PC-9 (cell line): ENCODE results near the gene ALG6. TPM values are rescaled to one million over a fixed set of nuclear protein-coding genes. Genes with fewer than 3 reads are reported as not detected.

Source experiments
- BruUV-seq: library from RNA; stranded (reverse); fragments of 400-500 nt; replicated peaks from 2 replicates; lab custom pipeline; 2021; lab: Mats Ljungman, UMichigan
- CTCF ChIA-PET: fragments of 300-600 bp; sonication (Branson Sonifier 250); formaldehyde crosslinking; loops from one replicate; lab custom pipeline; 2022; ENCODE audit warnings: antibody characterized with exemption; lab: Charles Lee
- POLR2A ChIA-PET: fragments of 300-600 bp; sonication (Branson Sonifier 250); formaldehyde crosslinking; loops from one replicate; lab custom pipeline; 2022; ENCODE audit warnings: antibody characterized with exemption; ENCODE audit not compliant: unreplicated experiment; lab: Charles Lee
- DNase-seq, 2 experiments: peaks; one replicate each; pipeline versions ENCODE4 v3.0.0 to v3.0.0-alpha.2; 2015 to 2022; ENCODE audit warnings: mixed read lengths in 1 of 2
- H2AFZ ChIP-seq: fragments of 200-600 bp; sonication (generic); 2 replicates; pipeline ENCODE4 v1.8.1; 2017; ENCODE audit warnings: antibody characterized with exemption
- H3F3A ChIP-seq: fragments of 200-600 bp; sonication (generic); 2 replicates; pipeline ENCODE4 v1.8.1; 2017; ENCODE audit warnings: antibody characterized with exemption, mild to moderate bottlenecking, low read depth; ENCODE audit not compliant: insufficient read depth
- H3K27ac ChIP-seq: fragments of 200-600 bp; sonication (generic); 2 replicates; pipeline ENCODE4 v1.6.1; 2016; ENCODE audit warnings: mixed run types
- H3K27me3 ChIP-seq: fragments of 200-600 bp; sonication (generic); 2 replicates; pipeline ENCODE4 v1.6.1; 2016; ENCODE audit warnings: low read depth, mixed run types; ENCODE audit not compliant: insufficient read depth
- H3K36me3 ChIP-seq: fragments of 200-600 bp; sonication (generic); 2 replicates; pipeline ENCODE4 v1.6.1; 2016; ENCODE audit warnings: low read depth, mixed run types
- H3K4me1 ChIP-seq: fragments of 200-600 bp; sonication (generic); replicated peaks from 2 replicates; pipeline ENCODE4 v1.6.1; 2016; ENCODE audit warnings: mixed run types; ENCODE audit not compliant: insufficient read depth
- H3K4me2 ChIP-seq: fragments of 200-600 bp; sonication (generic); 2 replicates; pipeline ENCODE4 v1.6.1; 2017; ENCODE audit warnings: mixed run types
- H3K4me3 ChIP-seq: fragments of 200-600 bp; sonication (generic); 2 replicates; pipeline ENCODE4 v1.6.1; 2016; ENCODE audit warnings: mixed run types
- H3K79me2 ChIP-seq: fragments of 200-600 bp; sonication (generic); 2 replicates; pipeline ENCODE4 v1.6.1; 2017; ENCODE audit warnings: low read depth, mixed run types
- H3K9me2 ChIP-seq: fragments of 200-600 bp; sonication (generic); 2 replicates; pipeline ENCODE4 v1.8.1; 2017; ENCODE audit warnings: mild to moderate bottlenecking; ENCODE audit not compliant: insufficient read depth
- H3K9me3 ChIP-seq: fragments of 200-600 bp; sonication (generic); 2 replicates; pipeline ENCODE4 v1.8.1; 2016; ENCODE audit warnings: low read depth; ENCODE audit not compliant: insufficient read depth
- H4K20me1 ChIP-seq: fragments of 200-600 bp; sonication (generic); 2 replicates; pipeline ENCODE4 v1.8.1; 2017; ENCODE audit not compliant: insufficient read depth
- CTCF ChIP-seq: fragments of 200-600 bp; sonication (generic); conservative IDR thresholded peaks from 2 replicates; pipeline ENCODE4 v1.6.1; 2017; ENCODE audit warnings: mixed run types, antibody characterized with exemption, mild to moderate bottlenecking, moderate library complexity
- EZH2 ChIP-seq: fragments of 200-600 bp; sonication (generic); IDR thresholded peaks from 2 replicates; pipeline ENCODE4 v1.8.0; 2017; ENCODE audit warnings: antibody characterized with exemption, low read depth
- intact Hi-C: fragments of 100-400 bp; cut with micrococcal nuclease; formaldehyde crosslinking; loops from one replicate; pipeline ENCODE4 v1.10.0; 2022; ENCODE audit not compliant: unreplicated experiment
- total RNA-seq: library from RNA; stranded (reverse); gene quantifications from 2 replicates; pipeline ENCODE4 v1.2.3, GENCODE V29; 2021

Gene ALG6
- total RNA-seq, 1 experiment from 2014 or later = 14.7 TPM

DNA sequence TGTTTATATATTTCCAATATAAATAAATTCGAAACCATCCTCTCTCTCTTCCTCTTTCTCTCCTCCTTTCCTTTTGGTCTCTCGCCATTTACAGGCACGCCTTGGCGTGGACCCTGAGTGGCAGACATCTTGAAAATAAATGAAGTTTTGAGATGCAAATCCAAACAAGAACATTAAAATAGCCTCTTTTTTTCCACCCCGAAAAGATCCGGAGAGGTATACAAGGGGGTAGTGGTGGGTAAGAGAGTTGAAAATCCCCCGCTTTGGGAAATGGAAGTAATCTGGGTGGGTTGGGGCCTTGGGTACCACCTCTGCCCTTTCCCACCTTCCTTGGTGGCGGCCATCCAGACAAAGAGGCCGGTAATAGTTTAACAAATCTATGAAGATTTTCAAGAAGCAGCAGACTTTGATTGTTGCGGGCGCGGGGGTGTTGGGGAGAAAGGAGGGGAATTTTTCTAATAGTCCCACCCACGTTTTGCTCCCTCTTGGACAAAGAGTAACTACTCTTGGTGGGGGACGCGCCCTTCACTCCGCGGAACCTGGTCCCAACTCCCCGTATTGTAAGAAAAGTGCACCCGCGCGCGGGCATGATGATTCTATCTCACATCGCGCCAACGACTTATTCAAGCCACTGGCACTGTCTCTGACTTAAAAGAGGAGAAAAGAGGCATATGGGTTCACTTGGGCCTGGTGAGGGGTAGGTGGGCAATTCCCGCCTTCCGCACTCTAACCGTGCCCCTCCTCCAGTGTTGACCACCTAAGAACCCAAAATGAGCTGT is 49.0 kb upstream of the ALG6 start:
- DNase-seq = no peak
- Histone ChIP-seq H3K4me1 (peaks cover 6% of the 10 kb centered on the region), H3K27ac (no peak overlapping the region), H4K20me1 (no peaks in the 10 kb centered on the region), H3K27me3 (peaks cover 17% of the 10 kb centered on the region; the same call in 1 of the 2 replicates), H3K9me3 (no peaks in the 10 kb centered on the region), H3K79me2 (no peaks in the 10 kb centered on the region), H3K36me3 (no peaks in the 10 kb centered on the region), H3K4me2 (peak overlapping the region; percentile 84), H2AFZ (no peak overlapping the region), H3F3A (no peaks in the 10 kb centered on the region), H3K9me2 (no peaks in the 10 kb centered on the region), H3K4me3 (no peak overlapping the region)
- ChIA-PET CTCF (no interaction called here), POLR2A (no interaction called here)
- TF ChIP-seq EZH2 (no peak), CTCF (no peak)
- intact Hi-C loops = loop anchor here (5.0 kb wide), 2 partner anchors 49 to 204 kb away; partner anchors contain the start of genes ALG6, EFCAB7 and ITGB3BP
- BruUV-seq = no TSS peak

- Histone ChIP-seq H3K9me3 (no peaks in the 10 kb centered on the region), H3K4me3 (no peak overlapping the region), H3K4me1 (peaks cover 6% of the 10 kb centered on the region), H3K27ac (no peak overlapping the region), H2AFZ (no peak overlapping the region), H3K79me2 (no peaks in the 10 kb centered on the region), H3K27me3 (peaks cover 8% of the 10 kb centered on the region; the same call in 1 of the 2 replicates), H3K36me3 (no peaks in the 10 kb centered on the region), H3K9me2 (no peaks in the 10 kb centered on the region), H3K4me2 (no peak overlapping the region), H4K20me1 (no peaks in the 10 kb centered on the region), H3F3A (no peaks in the 10 kb centered on the region)
- TF ChIP-seq CTCF (no peak), EZH2 (no peak)
- no peak for DNase-seq
- CTCF ChIA-PET = interaction anchor here (0.6 kb wide), 1 partner anchor 343 kb away, joined by 3 read pairs; no protein-coding TSS in a partner anchor
- POLR2A ChIA-PET = no interaction called here
- intact Hi-C loops = loop anchor here (5.0 kb wide), 2 partner anchors 48 to 203 kb away; partner anchors contain the start of genes ALG6, EFCAB7 and ITGB3BP
- no TSS peak for BruUV-seq
Observed at GRCh38 chr1:63319046-63320021, 48.1 kb upstream of the ALG6 start.

- Histone ChIP-seq H2AFZ (no peak overlapping the region), H3K4me1 (peaks cover 6% of the 10 kb centered on the region), H3K4me2 (no peak overlapping the region), H3K9me2 (no peaks in the 10 kb centered on the region), H3K27ac (no peak overlapping the region), H3K9me3 (no peaks in the 10 kb centered on the region), H3F3A (no peaks in the 10 kb centered on the region), H3K79me2 (no peaks in the 10 kb centered on the region), H4K20me1 (no peaks in the 10 kb centered on the region), H3K27me3 (peaks cover 8% of the 10 kb centered on the region; the same call in 1 of the 2 replicates), H3K36me3 (no peaks in the 10 kb centered on the region), H3K4me3 (no peak overlapping the region)
- ChIA-PET POLR2A (no interaction called here), CTCF (interaction anchor here (0.6 kb wide), 1 partner anchor 344 kb away, joined by 3 read pairs; no protein-coding TSS in a partner anchor)
- no peak for DNase-seq
- no TSS peak for BruUV-seq
- intact Hi-C loops = no loop called here
- no peak for TF ChIP-seq CTCF
Observed at GRCh38 chr1:63320022-63320721, 47.3 kb upstream of the ALG6 start.
